H1 (cell line): Measurements from ENCODE around the gene ADNP.

Experiments
- CHD2 ChIP-seq: IDR thresholded peaks from 2 replicates; pipeline ENCODE4 v1.6.1; 2012; ENCODE audit warnings: low read length, improper control_type of control experiment
- EZH2 ChIP-seq: fragments of 200-600 bp; sonication (generic); IDR thresholded peaks from 2 replicates; pipeline ENCODE4 v1.7.1; 2012; ENCODE audit warnings: low read depth, mild to moderate bottlenecking, moderate library complexity, low read length, inconsistent platforms; ENCODE audit not compliant: severe bottlenecking
- GABPA ChIP-seq: IDR thresholded peaks from 2 replicates; pipeline ENCODE4 v1.6.1; 2011; ENCODE audit warnings: mild to moderate bottlenecking, low read length, moderate library complexity, borderline replicate concordance; ENCODE audit not compliant: insufficient read depth
- MAFK ChIP-seq: IDR thresholded peaks from 2 replicates; pipeline ENCODE4 v1.6.1; 2012; ENCODE audit warnings: low read depth, mild to moderate bottlenecking, improper control_type of control experiment, low read length
- POLR2A ChIP-seq, 2 experiments: IDR thresholded peaks; 1 replicate in 1 of 2; 2 replicates in 1 of 2; pipeline ENCODE4 v1.6.1; 2011; ENCODE audit warnings: low read depth in 2 of 2, low read length in 2 of 2, mild to moderate bottlenecking in 2 of 2; ENCODE audit errors: control extremely low read depth in 1 of 2
- POLR2AphosphoS5 ChIP-seq: IDR thresholded peaks from 2 replicates; pipeline ENCODE4 v1.6.1; 2011; ENCODE audit warnings: low read depth, low read length
- RAD21 ChIP-seq, 2 experiments: IDR thresholded peaks in 1 of 2; conservative IDR thresholded peaks in 1 of 2; 2 replicates each; pipeline ENCODE4 v1.6.1; 2011; ENCODE audit warnings: low read depth in 2 of 2, low read length in 2 of 2, improper control_type of control experiment in 1 of 2, inconsistent platforms in 1 of 2, mild to moderate bottlenecking in 1 of 2, moderate library complexity in 1 of 2
- SIN3A ChIP-seq, 2 experiments: IDR thresholded peaks in 1 of 2; conservative IDR thresholded peaks in 1 of 2; 2 replicates each; pipeline ENCODE4 v1.6.1; 2011 to 2012; ENCODE audit warnings: low read length in 2 of 2, improper control_type of control experiment in 1 of 2, low read depth in 1 of 2, mild to moderate bottlenecking in 1 of 2
- SIX5 ChIP-seq: IDR thresholded peaks from 2 replicates; pipeline ENCODE4 v1.6.1; 2011; ENCODE audit warnings: mild to moderate bottlenecking, low read depth, low read length
- SUZ12 ChIP-seq: fragments of 200-600 bp; sonication (generic); IDR thresholded peaks from 2 replicates; pipeline ENCODE4 v1.6.1; 2012; ENCODE audit warnings: mild to moderate bottlenecking, inconsistent platforms, low read length, moderate library complexity, mixed read lengths
- TAF1 ChIP-seq: IDR thresholded peaks from 2 replicates; pipeline ENCODE4 v1.6.1; 2011; ENCODE audit warnings: mild to moderate bottlenecking, low read depth, low read length
- TAF7 ChIP-seq: optimal IDR thresholded peaks from 2 replicates; pipeline ENCODE3; 2011; ENCODE audit warnings: low read depth, mild to moderate bottlenecking, inconsistent platforms, low read length, moderate library complexity, borderline replicate concordance
- TEAD4 ChIP-seq: IDR thresholded peaks from 2 replicates; pipeline ENCODE4 v1.6.1; 2012; ENCODE audit warnings: low read depth, low read length, inconsistent platforms, mixed read lengths
- TF ChIP-seq, protein P1 (sequence below), 3 experiments: IDR thresholded peaks; 1 replicate in 2 of 3; 2 replicates in 1 of 3; pipeline versions ENCODE4 v1.5.1 to v1.6.1; 2011; ENCODE audit warnings: low read length in 3 of 3, mild to moderate bottlenecking in 3 of 3, inconsistent platforms in 2 of 3, low read depth in 1 of 3, moderate library complexity in 1 of 3; ENCODE audit not compliant: insufficient read depth in 1 of 3; ENCODE audit errors: control extremely low read depth in 1 of 3

DNA sequence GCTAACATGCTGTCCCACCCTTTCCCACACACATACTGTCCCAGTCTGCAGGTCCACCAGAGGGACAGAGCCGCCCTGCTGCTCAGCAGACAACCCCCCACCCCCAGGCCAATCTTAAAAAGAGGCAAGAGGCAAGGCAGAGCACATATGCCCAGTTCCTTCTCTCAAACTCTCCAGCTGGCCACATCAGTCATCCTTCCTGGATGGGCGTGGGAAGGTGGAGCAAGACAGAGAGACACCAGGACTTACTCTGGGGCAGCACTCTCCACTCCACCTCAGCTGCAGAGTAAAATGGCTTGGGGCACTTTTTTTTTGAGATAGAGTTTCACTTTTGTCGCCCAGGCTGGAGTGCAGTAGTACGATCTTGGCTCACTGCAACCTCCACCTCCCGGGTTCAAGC is 38.2 kb upstream of the ADNP start:
- no peak for TF ChIP-seq GABPA
- TF ChIP-seq, protein P1, sequence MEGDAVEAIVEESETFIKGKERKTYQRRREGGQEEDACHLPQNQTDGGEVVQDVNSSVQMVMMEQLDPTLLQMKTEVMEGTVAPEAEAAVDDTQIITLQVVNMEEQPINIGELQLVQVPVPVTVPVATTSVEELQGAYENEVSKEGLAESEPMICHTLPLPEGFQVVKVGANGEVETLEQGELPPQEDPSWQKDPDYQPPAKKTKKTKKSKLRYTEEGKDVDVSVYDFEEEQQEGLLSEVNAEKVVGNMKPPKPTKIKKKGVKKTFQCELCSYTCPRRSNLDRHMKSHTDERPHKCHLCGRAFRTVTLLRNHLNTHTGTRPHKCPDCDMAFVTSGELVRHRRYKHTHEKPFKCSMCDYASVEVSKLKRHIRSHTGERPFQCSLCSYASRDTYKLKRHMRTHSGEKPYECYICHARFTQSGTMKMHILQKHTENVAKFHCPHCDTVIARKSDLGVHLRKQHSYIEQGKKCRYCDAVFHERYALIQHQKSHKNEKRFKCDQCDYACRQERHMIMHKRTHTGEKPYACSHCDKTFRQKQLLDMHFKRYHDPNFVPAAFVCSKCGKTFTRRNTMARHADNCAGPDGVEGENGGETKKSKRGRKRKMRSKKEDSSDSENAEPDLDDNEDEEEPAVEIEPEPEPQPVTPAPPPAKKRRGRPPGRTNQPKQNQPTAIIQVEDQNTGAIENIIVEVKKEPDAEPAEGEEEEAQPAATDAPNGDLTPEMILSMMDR (IDR thresholded peaks at IDR 0.05; ENCODE audit: control extremely low read depth in 1 of 3, insufficient read depth in 1 of 3, low read depth in 1 of 3, low read length in 3 of 3): no peak
- no peak for TF ChIP-seq TEAD4
- no peak for TF ChIP-seq CHD2
- no peak for TF ChIP-seq RAD21 (IDR thresholded peaks at IDR 0.05 in 1 of 2, conservative IDR thresholded peaks at IDR 0.05 in 1 of 2; ENCODE audit: low read depth in 2 of 2, low read length in 2 of 2)
- no peak for TF ChIP-seq MAFK
- no peak for TF ChIP-seq POLR2AphosphoS5
- no peak for TF ChIP-seq EZH2
- no peak for TF ChIP-seq SIX5
- no peak for TF ChIP-seq TAF1
- no peak for TF ChIP-seq TAF7
- no peak for TF ChIP-seq SIN3A (conservative IDR thresholded peaks at IDR 0.05 in 1 of 2, IDR thresholded peaks at IDR 0.05 in 1 of 2; ENCODE audit: low read depth in 1 of 2, low read length in 2 of 2)
- TF ChIP-seq POLR2A (IDR thresholded peaks at IDR 0.05; ENCODE audit: control extremely low read depth in 1 of 2, low read depth in 2 of 2, low read length in 2 of 2): no peak
- no peak for TF ChIP-seq SUZ12
